Liver (tissue), 9 donors: ENCODE results near the gene CSMD2. TPM values are rescaled to one million over a fixed set of nuclear protein-coding genes. Genes with fewer than 3 reads are reported as not detected.

ENCODE experiments used
- DNase-seq: peaks from one replicate; pipeline ENCODE4 v3.0.0-alpha.2; 2017; ENCODE audit warnings: low spot score
- H3K27ac ChIP-seq, 2 donors: one replicate each; pipeline ENCODE4 v1.7.0; 2013; ENCODE audit warnings: inconsistent platforms in 2 of 2, low read length in 2 of 2, control low read depth in 1 of 2, low read depth in 1 of 2, mild to moderate bottlenecking in 1 of 2
- H3K27me3 ChIP-seq, 4 donors: one replicate each; pipeline versions ENCODE4 v1.6.1 to v1.7.0; 2013; ENCODE audit warnings: low read length in 3 of 4, inconsistent platforms in 1 of 4, mild to moderate bottlenecking in 1 of 4, moderate library complexity in 1 of 4; ENCODE audit not compliant: control insufficient read depth in 4 of 4, insufficient read depth in 4 of 4
- H3K36me3 ChIP-seq, 4 donors: one replicate each; pipeline versions ENCODE4 v1.6.1 to v1.7.0; 2013; ENCODE audit warnings: low read length in 3 of 4, mild to moderate bottlenecking in 3 of 4, low read depth in 1 of 4, moderate library complexity in 1 of 4; ENCODE audit not compliant: control insufficient read depth in 4 of 4, insufficient read depth in 3 of 4
- H3K4me1 ChIP-seq, 4 donors: one replicate each; pipeline versions ENCODE4 v1.6.1 to v1.7.0; 2013; ENCODE audit warnings: low read length in 3 of 4, mild to moderate bottlenecking in 3 of 4, moderate library complexity in 1 of 4; ENCODE audit not compliant: control insufficient read depth in 4 of 4, insufficient read depth in 4 of 4
- H3K4me3 ChIP-seq, 3 donors: one replicate each; pipeline versions ENCODE4 v1.6.1 to v1.7.0; 2013; ENCODE audit warnings: low read length in 3 of 3, control low read depth in 1 of 3, low read depth in 1 of 3, mild to moderate bottlenecking in 1 of 3
- H3K9ac ChIP-seq, 2 donors: one replicate each; pipeline ENCODE4 v1.7.0; 2013; ENCODE audit warnings: low read length in 2 of 2, mild to moderate bottlenecking in 2 of 2, moderate library complexity in 2 of 2, control low read depth in 1 of 2, low read depth in 1 of 2
- H3K9me3 ChIP-seq, 4 donors: one replicate each; pipeline versions ENCODE4 v1.6.1 to v1.7.0; 2013; ENCODE audit warnings: low read length in 3 of 4; ENCODE audit not compliant: control insufficient read depth in 4 of 4
- ATF3 ChIP-seq: IDR thresholded peaks from 2 replicates; pipeline ENCODE4 v1.6.1; 2016; ENCODE audit warnings: antibody characterized with exemption
- EGR1 ChIP-seq, 2 donors: IDR thresholded peaks; 2 replicates each; pipeline ENCODE4 v1.6.1; 2016 to 2018; ENCODE audit warnings: antibody characterized with exemption in 2 of 2, low read depth in 2 of 2
- FOXA1 ChIP-seq: IDR thresholded peaks from 2 replicates; pipeline ENCODE4 v1.6.1; 2016; ENCODE audit warnings: antibody characterized with exemption
- FOXA2 ChIP-seq: IDR thresholded peaks from 2 replicates; pipeline ENCODE4 v1.6.1; 2016; ENCODE audit warnings: antibody characterized with exemption
- GABPA ChIP-seq, 2 donors: IDR thresholded peaks in 1 of 2; conservative IDR thresholded peaks in 1 of 2; 2 replicates each; pipeline ENCODE4 v1.6.1; 2016; ENCODE audit warnings: antibody characterized with exemption in 2 of 2, mild to moderate bottlenecking in 1 of 2, moderate library complexity in 1 of 2
- HNF4A ChIP-seq, 2 donors: conservative IDR thresholded peaks; 2 replicates each; pipeline ENCODE4 v1.6.1; 2016; ENCODE audit warnings: antibody characterized with exemption in 2 of 2, mild to moderate bottlenecking in 2 of 2
- HNF4G ChIP-seq: IDR thresholded peaks from 2 replicates; pipeline ENCODE4 v1.6.1; 2016; ENCODE audit warnings: antibody characterized with exemption
- JUND ChIP-seq, 2 donors: IDR thresholded peaks; 2 replicates each; pipeline ENCODE4 v1.6.1; 2016; ENCODE audit warnings: antibody characterized with exemption in 2 of 2
- MAX ChIP-seq: IDR thresholded peaks from 2 replicates; pipeline ENCODE4 v1.6.1; 2016; ENCODE audit warnings: antibody characterized with exemption
- NR2F2 ChIP-seq: IDR thresholded peaks from 2 replicates; pipeline ENCODE4 v1.6.1; 2016; ENCODE audit warnings: antibody characterized with exemption
- RAD21 ChIP-seq, 2 donors: IDR thresholded peaks; 2 replicates each; pipeline ENCODE4 v1.6.1; 2016; ENCODE audit warnings: antibody characterized with exemption in 2 of 2, mild to moderate bottlenecking in 2 of 2
- RXRA ChIP-seq, 2 donors: IDR thresholded peaks; 2 replicates each; pipeline ENCODE4 v1.6.1; 2017 to 2018; ENCODE audit warnings: antibody characterized with exemption in 2 of 2, mild to moderate bottlenecking in 1 of 2
- SP1 ChIP-seq: IDR thresholded peaks from 2 replicates; pipeline ENCODE4 v1.6.1; 2018; ENCODE audit warnings: antibody characterized with exemption, mild to moderate bottlenecking
- TAF1 ChIP-seq: conservative IDR thresholded peaks from 2 replicates; pipeline ENCODE4 v1.6.1; 2016; ENCODE audit warnings: antibody characterized with exemption, mild to moderate bottlenecking
- YY1 ChIP-seq: IDR thresholded peaks from 2 replicates; pipeline ENCODE4 v1.6.1; 2016; ENCODE audit warnings: antibody characterized with exemption, mild to moderate bottlenecking
- ZBTB33 ChIP-seq: IDR thresholded peaks from 2 replicates; pipeline ENCODE4 v1.6.1; 2016; ENCODE audit warnings: antibody characterized with exemption
- WGBS: extraction: QIAGEN DNeasy Blood & Tissue Kit; methylation state at CpG from one replicate; pipeline ENCODE4 v1.1.7; 2013; 5-methylcytosine and 5-hydroxymethylcytosine counted together
- polyA plus RNA-seq, 2 donors: library from polyadenylated mRNA; stranded (reverse) in 1 of 2; unstranded in 1 of 2; fragments of 200-250 nt in 1 of 2; fragments of >200 nt in 1 of 2; fragmentation: Nextera tagmentation in 1 of 2; extraction: Ambion mirVana in 1 of 2; gene quantifications; one replicate each; pipeline versions ENCODE4 v1.2.1 to v1.2.3, GENCODE V29; 2013 to 2015
- total RNA-seq, 2 donors: library from RNA; depleted of rRNA; stranded (reverse); fragments of >200 nt; gene quantifications; one replicate each; pipeline ENCODE4 v1.2.3, GENCODE V29; 2014
- TF ChIP-seq, protein P1 (sequence below): fragments of 150-350 bp; IDR thresholded peaks from 2 replicates; pipeline ENCODE4 v1.5.1; 2017; ENCODE audit warnings: improper control_type of control experiment, low read depth, low read length; ENCODE audit not compliant: missing input control
- TF ChIP-seq, protein P2 (sequence below): IDR thresholded peaks from 2 replicates; pipeline ENCODE4 v1.6.1; 2016; ENCODE audit warnings: antibody characterized with exemption, mild to moderate bottlenecking
- donor health status: healthy.
- donor health status: healthy.
- donor health status: healthy.
- donor health status: healthy.
- donor health status: healthy.

CSMD2 gene
- total and polyA plus RNA-seq, 4 donors, result 0.08 to 0.09 TPM; not detected in 2

DNA sequence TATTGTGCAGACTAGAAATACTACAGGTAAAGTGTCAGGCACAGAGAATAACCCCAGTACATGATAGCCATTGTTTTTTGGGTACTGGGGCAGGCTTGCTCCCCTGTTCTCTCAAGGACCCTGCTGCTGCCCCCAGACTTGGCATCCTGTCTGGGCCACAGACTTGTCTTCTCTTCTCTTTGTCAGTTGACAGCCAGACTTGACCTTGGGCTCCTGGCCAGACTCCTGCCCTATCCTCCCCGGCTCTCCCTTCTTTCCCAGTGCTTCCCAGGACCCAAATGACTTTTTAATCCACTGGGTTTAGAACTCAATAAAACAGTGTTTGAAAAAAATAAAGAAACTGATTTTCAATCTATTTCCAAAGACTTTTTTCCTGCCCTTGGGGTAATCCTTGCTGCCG lies 649.4 kb downstream of the CSMD2 start:
- peaks cover 0 to 3% (median 0%) of the 10 kb centered on the region in 4 donors for H3K27me3 ChIP-seq
- no peaks in the 10 kb centered on the region for H3K9me3 ChIP-seq
- H3K36me3 ChIP-seq, result no peaks in the 10 kb centered on the region
- no peak overlapping the region for H3K9ac ChIP-seq
- H3K4me3 ChIP-seq, result no peak overlapping the region
- no peak overlapping the region for H3K27ac ChIP-seq
- TF ChIP-seq, protein P1, sequence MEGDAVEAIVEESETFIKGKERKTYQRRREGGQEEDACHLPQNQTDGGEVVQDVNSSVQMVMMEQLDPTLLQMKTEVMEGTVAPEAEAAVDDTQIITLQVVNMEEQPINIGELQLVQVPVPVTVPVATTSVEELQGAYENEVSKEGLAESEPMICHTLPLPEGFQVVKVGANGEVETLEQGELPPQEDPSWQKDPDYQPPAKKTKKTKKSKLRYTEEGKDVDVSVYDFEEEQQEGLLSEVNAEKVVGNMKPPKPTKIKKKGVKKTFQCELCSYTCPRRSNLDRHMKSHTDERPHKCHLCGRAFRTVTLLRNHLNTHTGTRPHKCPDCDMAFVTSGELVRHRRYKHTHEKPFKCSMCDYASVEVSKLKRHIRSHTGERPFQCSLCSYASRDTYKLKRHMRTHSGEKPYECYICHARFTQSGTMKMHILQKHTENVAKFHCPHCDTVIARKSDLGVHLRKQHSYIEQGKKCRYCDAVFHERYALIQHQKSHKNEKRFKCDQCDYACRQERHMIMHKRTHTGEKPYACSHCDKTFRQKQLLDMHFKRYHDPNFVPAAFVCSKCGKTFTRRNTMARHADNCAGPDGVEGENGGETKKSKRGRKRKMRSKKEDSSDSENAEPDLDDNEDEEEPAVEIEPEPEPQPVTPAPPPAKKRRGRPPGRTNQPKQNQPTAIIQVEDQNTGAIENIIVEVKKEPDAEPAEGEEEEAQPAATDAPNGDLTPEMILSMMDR, result no peak
- TF ChIP-seq YY1 (no peak), HNF4A (conservative IDR thresholded peaks at IDR 0.05) (no peak), EGR1 (IDR thresholded peaks at IDR 0.05; ENCODE audit: low read depth in 2 of 2) (no peak), HNF4G (no peak), RXRA (IDR thresholded peaks at IDR 0.05) (no peak), FOXA1 (no peak), GABPA (IDR thresholded peaks at IDR 0.05 in 1 of 2, conservative IDR thresholded peaks at IDR 0.05 in 1 of 2) (no peak), SP1 (no peak), ZBTB33 (no peak), RAD21 (IDR thresholded peaks at IDR 0.05) (no peak), TAF1 (no peak), ATF3 (no peak), FOXA2 (no peak), MAX (no peak), NR2F2 (no peak), JUND (IDR thresholded peaks at IDR 0.05) (no peak)
- TF ChIP-seq, protein P2, sequence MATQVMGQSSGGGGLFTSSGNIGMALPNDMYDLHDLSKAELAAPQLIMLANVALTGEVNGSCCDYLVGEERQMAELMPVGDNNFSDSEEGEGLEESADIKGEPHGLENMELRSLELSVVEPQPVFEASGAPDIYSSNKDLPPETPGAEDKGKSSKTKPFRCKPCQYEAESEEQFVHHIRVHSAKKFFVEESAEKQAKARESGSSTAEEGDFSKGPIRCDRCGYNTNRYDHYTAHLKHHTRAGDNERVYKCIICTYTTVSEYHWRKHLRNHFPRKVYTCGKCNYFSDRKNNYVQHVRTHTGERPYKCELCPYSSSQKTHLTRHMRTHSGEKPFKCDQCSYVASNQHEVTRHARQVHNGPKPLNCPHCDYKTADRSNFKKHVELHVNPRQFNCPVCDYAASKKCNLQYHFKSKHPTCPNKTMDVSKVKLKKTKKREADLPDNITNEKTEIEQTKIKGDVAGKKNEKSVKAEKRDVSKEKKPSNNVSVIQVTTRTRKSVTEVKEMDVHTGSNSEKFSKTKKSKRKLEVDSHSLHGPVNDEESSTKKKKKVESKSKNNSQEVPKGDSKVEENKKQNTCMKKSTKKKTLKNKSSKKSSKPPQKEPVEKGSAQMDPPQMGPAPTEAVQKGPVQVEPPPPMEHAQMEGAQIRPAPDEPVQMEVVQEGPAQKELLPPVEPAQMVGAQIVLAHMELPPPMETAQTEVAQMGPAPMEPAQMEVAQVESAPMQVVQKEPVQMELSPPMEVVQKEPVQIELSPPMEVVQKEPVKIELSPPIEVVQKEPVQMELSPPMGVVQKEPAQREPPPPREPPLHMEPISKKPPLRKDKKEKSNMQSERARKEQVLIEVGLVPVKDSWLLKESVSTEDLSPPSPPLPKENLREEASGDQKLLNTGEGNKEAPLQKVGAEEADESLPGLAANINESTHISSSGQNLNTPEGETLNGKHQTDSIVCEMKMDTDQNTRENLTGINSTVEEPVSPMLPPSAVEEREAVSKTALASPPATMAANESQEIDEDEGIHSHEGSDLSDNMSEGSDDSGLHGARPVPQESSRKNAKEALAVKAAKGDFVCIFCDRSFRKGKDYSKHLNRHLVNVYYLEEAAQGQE, result no peak
- DNase-seq, result no peak
- no peaks in the 10 kb centered on the region for H3K4me1 ChIP-seq
- WGBS, result 74% methylated on average over 2 of the region's 2 CpGs
